ENCODE data around the gene FNDC3B.

- TF ChIP-seq CTCF (IDR thresholded peaks at IDR 0.05) (no peak), POLR2A (IDR thresholded peaks at IDR 0.05) (no peak)
Observed at GRCh38 chr3:172293093-172293492, 253.7 kb downstream of the FNDC3B start.
